Measurements from ENCODE around the gene PLP1. TPM values are rescaled to one million over a fixed set of nuclear protein-coding genes. Genes with fewer than 3 reads are reported as not detected.

Gene PLP1
- total and polyA plus RNA-seq, 9 of the 15 experiments (the other 6 are each of a cell fraction or from before 2014, with no cell fraction given) = not detected

- 0% methylated on average over 2 of the region's 3 CpGs for WGBS (ENCODE audit: insufficient coverage, low coverage, missing lambda C conversion rate)
- no peak overlapping the region for H3K4me2 ChIP-seq (ENCODE audit: insufficient read depth, low read length)
These were observed 6.0 kb downstream of the PLP1 start for GRCh38 chrX:103782640-103783039.

More at GRCh38 chrX:103782640-103783039, 6.0 kb downstream of the PLP1 start:
- TF ChIP-seq ZBTB26 (CRISPR knock-in tag; IDR thresholded peaks at IDR 0.05) = no peak
- no peak for TF ChIP-seq CCNT2 (IDR thresholded peaks at IDR 0.05; ENCODE audit: borderline replicate concordance, extremely low read depth, insufficient read length, low read depth, low read length)
- no peak for TF ChIP-seq NR2F6 (CRISPR knock-in tag; IDR thresholded peaks at IDR 0.05)
- no peak for TF ChIP-seq HMGN3 (IDR thresholded peaks at IDR 0.05; ENCODE audit: borderline replicate concordance, extremely low read depth, insufficient read length, low read depth, low read length)
- no peak for TF ChIP-seq NBN (IDR thresholded peaks at IDR 0.05; ENCODE audit: low read depth)
- TF ChIP-seq ARNT (IDR thresholded peaks at IDR 0.05) = no peak
- no peak for TF ChIP-seq CBFB (CRISPR knock-in tag; IDR thresholded peaks at IDR 0.05)
- no peak for TF ChIP-seq SRSF1 (IDR thresholded peaks at IDR 0.05; ENCODE audit: low read depth, low read length)
- no peak for TF ChIP-seq RCOR1 (IDR thresholded peaks at IDR 0.05; ENCODE audit: borderline replicate concordance in 1 of 2, low read depth in 2 of 2, low read length in 2 of 2)
- no peak overlapping the region for H2AFZ ChIP-seq (ENCODE audit: low read depth, low read length)
- no peak overlapping the region for H3K9ac ChIP-seq (ENCODE audit: insufficient read depth in 1 of 2, low read depth in 2 of 2, low read length in 2 of 2)
- no peak for DNase-seq (ENCODE audit: extremely low read depth in 1 of 4, low spot score in 3 of 4)
- H3K9me3 ChIP-seq (replicated peaks; ENCODE audit: control insufficient read depth, insufficient read depth, low read depth, low read length) = no peaks in the 10 kb centered on the region
- FAIRE-seq = no peak
- no peaks in the 10 kb centered on the region for H4K20me1 ChIP-seq (replicated peaks; ENCODE audit: control insufficient read depth, insufficient read depth, low read length)
- intact Hi-C loops (cut with micrococcal nuclease) = no loop called here
- H3K27ac ChIP-seq (ENCODE audit: extremely low read depth, low read depth, low read length) = no peak overlapping the region
- no TSS peak for BruUV-seq (replicated peaks)
- no peak for ATAC-seq
- peaks cover 0 to 12% of the 10 kb centered on the region in 2 experiments; a peak in 2 of 5 replicates for H3K27me3 ChIP-seq (ENCODE audit: control insufficient read depth in 2 of 2, insufficient read depth in 2 of 2, low read length in 2 of 2)
- no peaks in the 10 kb centered on the region for H3K9me1 ChIP-seq (ENCODE audit: control insufficient read depth, insufficient read depth, low read length)
- CTCF ChIA-PET (ENCODE audit: low intra/inter-chr PET ratio) = no interaction called here
- H3K79me2 ChIP-seq (ENCODE audit: control insufficient read depth, insufficient read depth, low read length) = no peaks in the 10 kb centered on the region
- H3K4me3 ChIP-seq = no peak overlapping the region
- POLR2A ChIA-PET = no interaction called here
- H3K36me3 ChIP-seq (ENCODE audit: control insufficient read depth, insufficient read depth, low read length) = no peaks in the 10 kb centered on the region
- H3K4me1 ChIP-seq (replicated peaks in 1 of 2; ENCODE audit: control insufficient read depth in 2 of 2, insufficient read depth in 2 of 2, low read length in 2 of 2) = no peaks in the 10 kb centered on the region
- in situ Hi-C loops (cut with MboI) = no loop called here
